HG02678 (cell line): ENCODE measurements around the gene LSM14A.
"Not testable (repeated sequence)": the region's sequence is repeated elsewhere in the genome, so short reads cannot be mapped to it uniquely, and the experiment has no call there.

Experiments used
- ATAC-seq: cut with Tn5 transposase; IDR thresholded peaks from one replicate; pipeline ENCODE4 v1.9.1; 2021; ENCODE audit warnings: mild to moderate bottlenecking, moderate library complexity; ENCODE audit not compliant: unreplicated experiment

The LSM14A gene

DNA sequence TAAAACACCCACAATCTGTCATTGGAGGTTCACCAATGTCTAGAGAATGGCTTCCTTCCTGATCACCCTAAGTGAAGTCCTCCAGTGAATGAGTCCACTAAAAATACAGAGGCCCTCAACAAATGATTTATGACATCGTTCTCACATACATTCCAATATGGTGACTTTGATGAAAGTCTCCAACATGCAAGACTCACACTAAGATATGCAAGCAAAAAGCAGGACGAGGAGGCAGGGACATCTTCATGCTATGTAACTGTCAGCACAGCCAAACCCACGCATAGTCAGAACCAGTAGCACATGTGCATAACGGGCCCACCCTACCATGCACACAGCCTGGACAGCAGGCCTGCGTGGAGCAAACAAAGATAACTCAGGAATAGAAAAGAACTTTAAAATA is 16.6 kb upstream of the LSM14A start:
- ATAC-seq: no peak

- not testable (repeated sequence) for ATAC-seq
Observed at GRCh38 chr19:34158966-34159365, 13.3 kb upstream of the LSM14A start.

- not testable (repeated sequence) for ATAC-seq
Observed at GRCh38 chr19:34159541-34159940, 12.8 kb upstream of the LSM14A start.

DNA sequence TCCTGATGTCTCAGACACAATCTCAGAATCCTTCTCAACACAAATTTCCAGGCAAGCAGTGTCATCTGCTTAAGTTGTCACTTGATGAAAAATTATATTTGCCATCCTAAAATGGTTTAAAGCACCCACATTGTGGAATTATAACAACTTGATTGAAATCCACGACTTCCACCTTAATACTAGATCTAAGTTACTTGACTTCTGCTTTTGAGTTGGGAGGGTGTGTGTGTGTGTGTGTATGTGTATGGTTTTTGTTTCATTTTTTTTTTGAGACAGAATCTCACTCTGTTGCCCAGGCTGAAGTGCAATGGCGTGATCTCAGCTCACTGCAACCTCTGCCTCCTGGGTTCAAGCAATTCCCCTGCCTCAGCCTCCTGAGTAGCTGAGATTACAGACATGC is 10.4 kb upstream of the LSM14A start:
- not testable (repeated sequence) for ATAC-seq

- no peak for ATAC-seq
Observed at GRCh38 chr19:34165295-34165738, 7.0 kb upstream of the LSM14A start.

GRCh38 chr19:34169475-34170199 is 2.7 kb upstream of the LSM14A start:
- ATAC-seq: not testable (repeated sequence)

- ATAC-seq: peak; percentile 13
Observed at GRCh38 chr19:34171539-34171876, 796 bp upstream of the LSM14A start.

- ATAC-seq: peak; percentile 40
Observed at GRCh38 chr19:34172661-34173192, 423 bp downstream of the LSM14A start.

DNA sequence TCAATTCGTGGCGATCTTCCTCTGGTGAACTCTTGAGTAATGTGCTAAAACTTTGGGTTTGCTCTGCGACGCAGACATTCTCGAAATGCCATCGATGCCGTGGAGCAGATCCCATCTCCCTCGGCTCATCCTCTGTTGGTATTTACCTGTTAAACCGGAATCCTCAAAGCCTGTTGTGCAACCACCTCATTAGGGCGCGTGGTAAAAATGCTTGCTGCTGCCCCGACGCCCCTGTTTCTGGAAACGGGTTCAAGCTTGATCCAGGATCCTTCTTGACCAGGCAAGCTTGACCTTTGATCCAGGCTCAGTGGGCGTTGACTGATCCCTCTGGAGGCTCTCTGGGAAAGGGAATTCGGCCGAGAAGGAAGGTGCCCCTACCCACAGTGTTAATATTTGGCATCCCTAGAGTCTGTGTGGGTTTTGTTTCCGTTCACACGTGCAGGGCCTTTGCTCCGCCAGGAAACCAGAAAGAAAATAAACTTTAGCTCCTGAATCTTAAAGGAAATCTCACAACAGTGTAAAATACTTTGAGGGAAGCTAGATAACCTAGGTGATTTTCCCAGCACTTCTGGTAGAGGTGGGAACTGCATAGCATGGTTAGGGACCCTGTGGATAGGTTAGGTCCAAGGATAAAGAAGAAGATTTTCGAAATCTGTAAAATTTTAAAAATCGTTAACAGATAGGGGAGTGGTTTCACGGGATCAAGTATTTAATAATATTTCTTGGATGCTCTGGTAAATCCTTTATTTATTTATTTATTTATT is 1.1 kb downstream of the LSM14A start:
- no peak for ATAC-seq

GRCh38 chr19:34175173-34175572 is 2.9 kb downstream of the LSM14A start:
- ATAC-seq: not testable (repeated sequence)

- ATAC-seq: no peak
Observed at GRCh38 chr19:34176581-34176980, 4.3 kb downstream of the LSM14A start.

DNA sequence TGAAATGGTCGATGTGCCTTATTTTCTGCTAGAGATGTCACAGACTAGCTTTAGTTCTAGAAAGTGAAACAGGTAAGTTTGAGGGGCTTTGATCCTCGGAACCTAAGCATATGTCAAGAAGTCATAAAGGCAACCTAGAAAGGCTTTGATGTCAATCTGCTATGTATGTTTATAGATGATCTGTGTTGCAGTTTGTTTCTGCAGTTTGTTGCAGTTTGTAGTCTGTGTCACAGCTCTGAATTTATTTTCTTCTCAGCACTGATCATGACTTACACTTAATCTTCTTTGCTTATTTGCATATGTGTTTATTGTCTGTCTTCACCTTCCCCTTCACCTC is 5.9 kb downstream of the LSM14A start:
- ATAC-seq: no peak

DNA sequence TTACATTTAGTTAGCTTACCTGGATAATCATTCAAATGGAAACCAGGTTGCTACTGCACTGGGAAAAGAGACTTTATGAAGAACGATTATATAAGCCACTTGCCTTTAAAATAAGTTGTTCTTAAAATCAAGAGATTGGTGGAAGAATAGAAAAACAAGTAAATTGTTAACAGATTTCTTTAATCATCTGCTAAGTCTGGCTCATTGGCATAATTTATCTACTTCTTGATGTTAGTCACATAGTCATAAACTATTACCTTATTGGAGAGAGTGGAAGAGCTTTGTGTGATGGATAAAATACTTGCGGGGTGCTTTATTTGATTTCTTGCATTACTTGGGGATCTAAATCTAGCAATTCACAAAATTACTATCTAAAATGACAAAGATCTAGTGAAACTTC is 6.8 kb downstream of the LSM14A start:
- ATAC-seq: no peak

GRCh38 chr19:34180273-34180672 is 8.0 kb downstream of the LSM14A start:
- ATAC-seq: no peak

GRCh38 chr19:34180709-34181108 is 8.4 kb downstream of the LSM14A start:
- ATAC-seq: no peak

GRCh38 chr19:34181111-34181864 is 9.0 kb downstream of the LSM14A start:
- no peak for ATAC-seq

DNA sequence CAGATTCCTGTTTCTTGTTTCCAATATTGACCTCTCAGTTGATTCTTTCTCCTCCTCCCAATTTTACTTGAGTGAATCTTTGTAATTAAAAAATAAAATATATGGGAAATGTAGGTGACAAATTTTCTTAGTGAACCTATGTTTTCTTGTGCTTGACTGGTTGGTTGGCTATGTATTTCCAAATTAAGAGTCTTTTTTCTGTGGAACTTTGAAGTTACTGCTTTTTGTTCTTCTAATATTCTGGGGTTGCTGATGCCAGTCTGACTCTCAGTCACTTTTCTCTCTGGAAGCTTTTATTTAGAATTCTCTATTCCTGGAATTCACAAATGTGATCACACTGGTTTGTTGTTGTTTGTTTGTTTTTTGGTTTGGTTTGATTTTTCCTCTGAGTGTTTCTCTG is 9.8 kb downstream of the LSM14A start:
- no peak for ATAC-seq

DNA sequence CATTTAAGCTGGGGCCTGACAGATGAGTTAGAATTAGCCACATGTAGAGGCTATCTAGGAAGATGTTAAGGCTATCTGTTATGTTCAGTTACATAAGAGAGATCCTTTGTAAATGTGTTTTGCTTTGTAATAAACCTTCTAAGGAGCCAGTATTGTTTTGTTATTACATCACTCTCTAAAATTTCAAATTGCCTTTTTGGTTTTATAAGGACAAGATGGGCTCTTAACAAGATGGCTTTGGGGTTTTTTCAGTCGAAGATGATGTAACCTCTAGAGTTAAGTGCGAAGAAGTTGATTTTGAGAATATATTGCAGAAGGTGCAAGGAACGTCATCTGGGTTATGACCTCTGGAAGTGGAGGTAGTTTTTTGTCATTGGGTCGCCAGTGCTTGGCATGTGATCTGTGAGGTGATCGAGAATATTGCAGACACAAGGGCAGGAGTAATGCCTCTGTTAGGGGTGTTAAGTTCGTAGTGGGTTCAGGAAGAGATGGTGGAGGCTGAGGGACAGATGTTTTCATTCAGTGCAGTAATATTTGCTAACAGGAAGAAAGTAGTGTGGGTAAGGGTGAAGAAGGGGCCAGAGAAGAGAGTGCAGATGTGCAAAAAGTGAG is 12.7 kb downstream of the LSM14A start:
- ATAC-seq: no peak

GRCh38 chr19:34186205-34186604 is 13.9 kb downstream of the LSM14A start:
- no peak for ATAC-seq

DNA sequence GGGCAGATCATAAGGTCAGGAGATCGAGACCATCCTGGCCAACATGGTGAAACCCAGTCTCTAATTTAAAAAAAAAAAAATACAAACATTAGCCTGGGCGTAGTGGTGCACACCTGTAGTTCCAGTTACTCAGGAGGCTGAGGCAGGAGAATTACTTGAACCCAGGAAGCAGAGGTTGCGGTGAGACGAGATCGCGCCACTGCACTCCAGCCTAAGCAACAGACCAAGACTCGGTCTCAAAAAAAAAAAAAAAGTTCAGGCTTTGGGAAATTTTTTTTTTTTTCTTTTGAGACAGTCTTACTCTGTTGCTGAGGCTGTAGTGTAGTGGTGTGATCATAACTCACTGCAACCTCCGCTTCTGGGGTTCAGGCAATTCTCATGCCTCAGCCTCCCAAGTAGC is 14.7 kb downstream of the LSM14A start:
- no peak for ATAC-seq

DNA sequence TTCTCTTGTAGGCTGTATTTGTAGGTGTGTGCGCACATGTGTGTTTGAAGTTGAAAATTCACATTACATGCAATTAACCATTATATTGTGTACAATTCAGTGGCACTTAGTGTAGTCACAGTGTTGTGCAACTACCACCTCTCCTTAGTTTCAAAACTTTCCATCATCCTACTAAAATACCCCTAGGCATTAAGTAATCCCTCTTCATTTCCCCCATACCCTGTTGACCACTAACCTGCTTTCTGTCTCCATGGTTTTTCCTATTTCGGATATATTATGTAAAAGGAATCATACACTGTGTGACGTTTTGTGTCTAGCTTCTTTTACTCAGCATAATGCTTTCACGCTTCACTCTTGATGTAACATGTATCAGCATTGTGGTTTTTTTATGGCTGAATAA is 16.1 kb downstream of the LSM14A start:
- no peak for ATAC-seq
